ENCODE measurements around the gene RELN.

DNA sequence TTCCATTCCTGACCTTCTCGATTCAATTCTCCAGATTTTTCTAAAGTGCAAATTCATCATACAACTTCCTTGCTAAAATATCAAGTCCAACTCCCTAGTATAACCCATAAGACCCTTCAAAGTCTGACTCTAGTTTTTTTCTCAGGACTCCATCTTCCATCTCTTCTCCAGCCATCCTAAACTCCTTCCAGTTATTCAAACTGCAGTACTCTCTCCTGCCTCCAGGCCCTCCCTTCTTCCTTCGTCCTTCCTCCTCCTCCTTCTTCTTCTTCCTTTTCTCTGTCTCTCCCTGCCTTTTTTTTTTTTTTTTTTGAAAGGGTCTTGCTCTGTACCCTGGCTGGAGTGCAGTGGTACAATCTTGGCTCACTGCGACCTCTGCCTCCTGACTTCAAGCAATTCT lies 111.9 kb downstream of the RELN start:
- TF ChIP-seq, protein P1, sequence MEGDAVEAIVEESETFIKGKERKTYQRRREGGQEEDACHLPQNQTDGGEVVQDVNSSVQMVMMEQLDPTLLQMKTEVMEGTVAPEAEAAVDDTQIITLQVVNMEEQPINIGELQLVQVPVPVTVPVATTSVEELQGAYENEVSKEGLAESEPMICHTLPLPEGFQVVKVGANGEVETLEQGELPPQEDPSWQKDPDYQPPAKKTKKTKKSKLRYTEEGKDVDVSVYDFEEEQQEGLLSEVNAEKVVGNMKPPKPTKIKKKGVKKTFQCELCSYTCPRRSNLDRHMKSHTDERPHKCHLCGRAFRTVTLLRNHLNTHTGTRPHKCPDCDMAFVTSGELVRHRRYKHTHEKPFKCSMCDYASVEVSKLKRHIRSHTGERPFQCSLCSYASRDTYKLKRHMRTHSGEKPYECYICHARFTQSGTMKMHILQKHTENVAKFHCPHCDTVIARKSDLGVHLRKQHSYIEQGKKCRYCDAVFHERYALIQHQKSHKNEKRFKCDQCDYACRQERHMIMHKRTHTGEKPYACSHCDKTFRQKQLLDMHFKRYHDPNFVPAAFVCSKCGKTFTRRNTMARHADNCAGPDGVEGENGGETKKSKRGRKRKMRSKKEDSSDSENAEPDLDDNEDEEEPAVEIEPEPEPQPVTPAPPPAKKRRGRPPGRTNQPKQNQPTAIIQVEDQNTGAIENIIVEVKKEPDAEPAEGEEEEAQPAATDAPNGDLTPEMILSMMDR (IDR thresholded peaks at IDR 0.05), result no peak
- TF ChIP-seq POLR2A (IDR thresholded peaks at IDR 0.05), result no peak

All from thyroid gland (tissue), 4 donors.